ENCODE measurements around the gene SRD5A2.

The SRD5A2 gene, protein sequence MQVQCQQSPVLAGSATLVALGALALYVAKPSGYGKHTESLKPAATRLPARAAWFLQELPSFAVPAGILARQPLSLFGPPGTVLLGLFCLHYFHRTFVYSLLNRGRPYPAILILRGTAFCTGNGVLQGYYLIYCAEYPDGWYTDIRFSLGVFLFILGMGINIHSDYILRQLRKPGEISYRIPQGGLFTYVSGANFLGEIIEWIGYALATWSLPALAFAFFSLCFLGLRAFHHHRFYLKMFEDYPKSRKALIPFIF

DNA sequence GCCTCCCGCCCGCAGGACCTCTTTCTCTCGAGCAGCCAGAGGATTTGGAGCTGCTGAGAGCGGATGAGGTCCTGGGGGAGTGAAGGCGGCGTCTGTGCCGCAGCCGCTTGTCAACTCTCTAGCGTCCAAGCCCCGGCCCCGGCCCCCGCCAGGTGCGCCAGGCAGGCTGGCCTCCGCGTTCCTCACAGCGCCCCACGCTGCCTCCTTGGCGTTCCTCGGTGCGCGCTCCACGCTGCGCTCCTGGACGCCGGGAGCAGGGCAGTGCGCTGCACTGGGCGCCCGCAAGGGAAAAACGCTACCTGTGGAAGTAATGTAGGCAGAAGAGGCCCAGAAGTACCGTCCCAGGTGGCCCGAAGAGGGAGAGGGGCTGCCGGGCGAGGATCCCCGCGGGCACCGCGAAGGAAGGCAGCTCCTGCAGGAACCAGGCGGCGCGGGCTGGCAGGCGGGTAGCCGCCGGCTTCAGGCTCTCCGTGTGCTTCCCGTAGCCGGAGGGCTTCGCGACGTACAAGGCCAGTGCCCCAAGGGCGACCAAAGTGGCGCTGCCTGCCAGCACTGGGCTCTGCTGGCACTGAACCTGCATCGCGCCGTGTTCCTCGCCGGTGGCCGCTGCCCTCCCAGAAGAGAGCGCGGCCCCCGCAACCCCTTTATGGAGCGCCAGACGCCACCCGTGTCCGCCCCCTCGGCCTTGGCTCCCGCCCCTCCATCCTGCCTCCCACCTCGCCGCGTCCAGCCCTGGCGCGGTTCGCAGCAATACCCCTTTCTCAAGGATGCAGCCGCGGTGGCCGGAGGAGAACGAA is at the start of gene SRD5A2:
Gene SRD5A2, minus strand, starts transcription at position 618 of the 797 bp plus-strand sequence. Its CDS starts 38 bp downstream, at position 580.
- DNase-seq, result peak in 2 of 3 experiments; percentile 18 to 22

DNA sequence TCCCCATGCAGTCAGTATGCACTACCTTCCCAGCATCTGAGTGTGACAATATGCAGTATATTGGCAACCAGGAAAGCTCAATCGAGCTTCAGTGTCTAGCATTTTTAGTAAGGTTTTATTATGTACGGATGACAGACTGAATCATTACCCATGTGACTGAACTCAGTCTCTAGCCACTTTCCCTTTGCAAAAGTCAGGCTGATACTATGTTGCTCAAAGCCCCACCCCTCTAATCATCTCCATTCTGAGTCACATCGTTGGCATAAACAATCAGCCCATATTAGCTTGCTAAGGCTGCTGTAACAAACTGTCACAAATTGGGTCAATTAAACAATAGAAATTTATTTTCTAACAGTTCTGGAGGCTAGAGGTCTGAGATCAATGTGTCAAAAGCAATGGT is 25.8 kb upstream of the SRD5A2 start:
- DNase-seq, result no peak

DNA sequence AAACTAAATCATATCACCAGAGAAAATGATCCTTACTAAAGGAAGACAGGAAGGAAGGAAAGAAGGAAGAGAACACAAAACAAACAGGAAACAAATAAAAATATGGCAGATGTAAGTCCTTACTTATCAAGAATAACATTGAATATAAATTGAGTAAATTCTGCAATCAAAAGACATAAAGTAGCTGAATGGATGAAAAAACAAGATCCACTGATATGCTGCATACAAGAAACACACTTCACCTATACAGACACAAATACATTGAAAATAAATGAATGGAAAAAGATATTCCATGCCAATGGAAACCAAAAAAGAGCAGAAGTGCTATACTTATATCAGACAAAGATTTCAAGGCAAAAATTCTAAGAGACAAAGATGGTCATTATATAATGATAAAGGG is 18.0 kb upstream of the SRD5A2 start:
- no peak for DNase-seq

- no peak for DNase-seq
Observed at GRCh38 chr2:31586230-31586629, 5.5 kb upstream of the SRD5A2 start.

GRCh38 chr2:31581124-31581795 is 522 bp upstream of the SRD5A2 start:
- no peak for DNase-seq

DNA sequence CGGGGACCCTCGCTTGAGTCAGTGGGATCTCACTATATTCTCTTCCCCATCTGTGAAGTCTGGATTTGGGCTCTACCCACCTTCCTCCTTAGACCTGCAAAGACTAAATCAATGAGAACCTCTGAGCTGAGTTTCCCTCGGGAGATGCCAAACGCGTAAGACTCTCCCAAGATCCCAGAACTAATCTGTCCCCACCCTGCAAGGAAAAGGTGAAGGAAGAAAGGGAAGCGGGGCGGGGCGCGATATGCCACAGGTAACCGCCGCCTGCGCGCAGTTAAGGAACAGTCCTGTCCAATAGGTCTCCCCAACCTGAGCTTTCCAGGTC is 780 bp downstream of the SRD5A2 start:
- DNase-seq, result no peak

- peak in 2 of 3 experiments; percentile 34 to 75 for DNase-seq
Observed at GRCh38 chr2:31578316-31578715, 2.4 kb downstream of the SRD5A2 start.

- no peak for DNase-seq
Observed at GRCh38 chr2:31577143-31577542, 3.6 kb downstream of the SRD5A2 start.

DNA sequence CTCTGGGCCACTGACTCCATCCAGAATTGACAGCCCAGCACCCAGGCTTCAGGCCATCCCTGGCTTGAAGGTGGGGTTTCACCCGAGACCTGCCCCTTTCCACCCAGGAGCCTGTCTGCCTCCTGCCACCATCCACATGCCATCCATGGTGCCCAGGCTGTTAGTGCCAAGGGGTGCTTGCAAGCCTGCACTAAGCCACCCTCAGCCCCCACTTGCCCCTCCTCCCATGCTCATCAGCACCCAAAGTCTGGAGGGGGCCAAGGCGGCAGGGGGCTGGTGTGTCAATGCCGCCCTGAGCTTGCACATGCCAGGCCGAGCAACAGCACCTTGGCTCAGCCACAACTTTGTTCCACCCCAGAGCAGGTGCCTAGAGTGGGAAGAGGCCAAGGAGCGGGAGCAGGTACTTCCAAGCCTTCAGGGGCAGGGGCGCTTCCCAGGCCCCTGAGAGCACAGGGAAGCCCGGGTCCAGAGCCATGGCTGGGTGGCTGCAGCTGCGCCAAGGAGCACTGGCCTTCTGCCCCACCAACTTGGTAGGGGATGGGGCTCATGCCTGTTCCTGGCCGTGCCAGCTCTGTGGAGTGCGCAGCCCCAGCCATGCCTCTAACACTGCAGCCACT is 12.0 kb downstream of the SRD5A2 start:
- no peak for DNase-seq

- no peak for DNase-seq
Observed at GRCh38 chr2:31567679-31568078, 13.1 kb downstream of the SRD5A2 start.

DNA sequence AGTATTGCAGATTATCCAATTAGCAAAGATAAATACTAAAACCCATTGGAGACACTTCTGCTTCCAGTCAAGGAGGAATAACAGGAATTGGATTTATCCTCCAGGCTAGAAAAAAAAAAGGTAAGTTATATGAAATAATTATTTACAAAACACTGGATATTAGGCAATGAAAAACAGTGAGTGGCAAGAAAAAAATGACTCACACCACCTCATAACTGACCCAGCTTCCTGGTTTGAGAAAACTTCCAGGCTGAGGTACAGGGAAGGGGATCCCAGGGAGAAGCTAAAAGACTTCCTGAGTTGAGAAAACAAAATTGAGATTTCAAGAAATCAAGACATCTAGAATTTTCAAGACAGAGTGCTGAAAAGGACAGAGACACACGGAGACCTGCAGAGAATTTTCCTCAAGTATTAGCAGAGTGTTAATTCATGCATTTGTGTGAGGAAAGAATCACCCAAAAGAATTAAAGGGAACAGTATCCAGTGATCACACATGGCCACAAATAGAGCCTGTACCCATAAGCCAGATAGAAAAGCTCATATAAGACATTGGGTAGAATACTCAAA is 17.4 kb downstream of the SRD5A2 start:
- DNase-seq, result no peak

DNA sequence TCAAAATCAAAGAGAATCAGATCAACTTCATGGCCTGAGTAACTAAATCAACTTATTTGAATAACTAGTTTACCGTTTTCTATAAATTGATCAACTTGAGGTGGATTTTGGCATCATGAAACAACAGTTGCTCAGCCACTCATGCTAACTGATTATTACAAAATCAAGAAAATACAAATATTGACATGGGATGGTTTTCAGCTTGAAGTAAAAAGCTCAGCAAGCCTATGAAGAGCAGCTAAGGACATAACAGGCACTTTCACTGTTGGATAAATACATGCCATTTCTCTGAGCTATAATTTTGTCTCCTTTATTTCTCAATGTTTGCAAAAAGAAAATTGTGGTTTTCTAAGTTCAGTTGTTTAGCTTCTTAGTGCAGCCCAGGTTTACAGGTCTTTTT is 18.9 kb downstream of the SRD5A2 start:
- no peak for DNase-seq

DNA sequence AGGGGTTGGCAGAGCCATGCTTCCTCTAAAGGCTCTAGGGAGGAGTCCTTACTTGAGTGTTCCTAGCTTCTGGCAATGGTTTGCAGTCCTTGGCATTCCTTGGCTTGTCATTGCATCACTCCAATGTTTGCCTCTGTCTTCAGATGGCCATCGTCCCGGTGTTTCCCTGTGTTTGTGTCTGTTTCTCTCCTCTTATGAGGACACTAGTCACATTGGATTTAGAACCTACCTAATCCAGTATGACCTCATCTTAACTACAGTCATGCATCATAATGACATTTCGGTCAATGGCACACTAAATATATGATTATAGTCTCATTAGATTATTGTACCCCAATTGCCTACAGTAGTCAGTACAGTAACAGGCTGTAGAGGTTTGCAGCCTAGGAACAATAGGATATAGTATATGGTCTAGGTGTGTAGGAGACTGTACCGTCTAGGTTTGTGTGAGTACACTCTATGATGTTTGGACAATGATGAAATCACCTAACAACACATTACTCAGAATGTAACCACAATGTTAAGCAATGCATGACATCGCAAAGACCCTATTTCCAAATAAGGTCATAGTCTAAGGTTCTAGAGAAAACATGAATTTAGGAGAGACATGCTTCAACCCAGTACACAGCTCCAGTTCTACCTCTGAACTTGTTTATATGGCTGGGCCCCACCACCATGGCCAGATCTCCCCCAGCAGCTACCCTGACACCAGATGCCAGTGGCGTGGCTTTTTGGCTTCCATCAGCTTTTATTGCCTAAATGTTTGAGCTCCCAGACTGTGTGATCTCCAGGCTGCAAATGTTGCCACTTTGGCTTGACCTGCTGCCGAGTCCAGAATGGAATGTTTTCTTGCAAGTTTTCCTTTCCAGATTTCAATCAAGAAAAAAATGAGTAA is 22.1 kb downstream of the SRD5A2 start:
- no peak for DNase-seq

DNA sequence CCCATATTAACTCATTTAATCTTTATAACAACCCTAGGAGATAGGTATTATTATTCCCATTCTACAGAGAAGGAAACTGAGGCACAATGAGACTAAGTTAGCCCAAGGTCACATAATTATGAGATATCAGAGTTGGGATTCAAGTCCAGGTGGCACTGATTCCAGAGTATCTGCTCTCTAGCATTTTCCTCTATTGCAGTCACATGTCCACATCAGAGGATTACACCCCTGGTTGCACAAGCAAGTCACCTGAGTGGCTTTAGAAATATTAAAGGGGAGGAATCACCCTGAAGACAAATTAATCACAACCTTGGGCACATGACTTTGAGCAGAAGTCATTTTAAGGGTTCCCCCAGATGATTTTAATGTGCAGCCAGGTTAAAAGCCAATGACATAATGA is 23.8 kb downstream of the SRD5A2 start:
- DNase-seq, result no peak

DNA sequence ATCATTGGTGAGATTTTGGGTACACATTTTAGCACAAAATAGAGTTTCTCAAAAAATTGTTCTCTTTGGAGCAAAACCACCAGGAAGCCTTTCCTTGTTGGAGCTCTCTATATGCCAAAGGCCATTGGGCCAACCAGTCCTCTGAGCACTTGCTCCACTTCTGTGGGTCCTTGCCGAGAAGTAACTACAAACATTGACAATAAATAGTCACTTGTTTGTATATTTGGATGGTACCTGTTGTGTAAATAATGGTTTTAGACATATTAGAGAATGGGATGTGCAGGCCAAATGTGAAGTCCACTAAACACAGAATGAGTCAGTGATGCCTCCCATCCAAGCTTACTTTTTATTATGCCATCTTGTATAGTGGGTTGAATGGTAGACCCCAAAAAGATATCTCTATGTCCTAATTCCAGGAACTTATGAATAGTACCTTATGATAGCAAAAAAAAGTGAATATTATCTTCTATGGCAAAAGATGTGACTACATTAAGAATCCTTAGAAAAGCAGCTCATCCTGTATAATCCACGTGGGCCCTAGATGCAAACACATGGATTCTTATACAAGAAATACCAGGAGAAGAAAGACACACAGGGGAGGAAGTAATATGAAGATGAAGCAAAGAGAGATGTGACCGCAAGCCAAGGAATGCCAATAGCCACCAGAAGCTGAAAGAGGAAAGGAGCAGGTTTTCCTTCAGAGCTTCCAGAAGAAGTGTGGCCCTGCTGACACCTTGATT is 24.6 kb downstream of the SRD5A2 start:
- DNase-seq, result no peak

GRCh38 chr2:31553362-31553761 is 27.4 kb downstream of the SRD5A2 start:
- DNase-seq, result no peak

DNA sequence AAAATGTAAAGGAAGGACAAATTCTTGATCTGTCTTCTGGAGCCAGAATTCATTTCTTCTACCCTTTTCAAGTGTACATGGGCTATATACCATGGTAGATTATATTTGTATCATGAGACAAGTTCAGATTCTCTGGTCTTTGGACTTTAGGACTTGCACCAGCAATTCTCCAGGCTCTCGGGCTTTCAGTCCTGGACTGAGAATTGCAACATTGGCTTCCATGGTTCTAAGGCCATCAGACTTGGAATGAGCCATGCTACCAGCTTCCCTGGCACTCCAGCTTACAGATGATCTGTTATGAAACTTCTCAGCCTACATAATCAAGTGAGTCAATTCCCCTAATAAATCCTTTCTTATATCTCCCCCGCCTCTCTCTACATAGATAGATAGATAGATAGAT is 33.3 kb downstream of the SRD5A2 start:
- no peak for DNase-seq

DNA sequence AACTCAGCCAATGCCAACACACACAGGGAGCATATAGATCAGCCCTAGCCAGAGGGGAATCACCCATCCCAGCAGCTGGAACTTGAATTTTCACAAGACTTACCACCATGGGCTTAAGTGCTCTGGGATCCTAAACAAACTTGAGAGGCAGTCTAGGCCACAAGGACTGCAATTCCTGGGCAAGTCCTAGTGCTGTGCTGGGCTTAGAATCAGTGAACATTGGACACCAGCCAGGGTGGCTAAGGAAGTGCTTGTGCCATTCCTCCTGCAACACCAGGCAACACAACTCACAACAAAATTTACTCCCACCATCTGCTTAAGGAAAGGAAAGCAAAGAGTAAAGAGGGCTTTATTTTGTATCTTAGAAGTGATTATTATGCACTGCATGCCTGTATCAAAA is 38.9 kb downstream of the SRD5A2 start:
- DNase-seq, result no peak

GRCh38 chr2:31539505-31539904 is 41.2 kb downstream of the SRD5A2 start:
- DNase-seq, result no peak

DNA sequence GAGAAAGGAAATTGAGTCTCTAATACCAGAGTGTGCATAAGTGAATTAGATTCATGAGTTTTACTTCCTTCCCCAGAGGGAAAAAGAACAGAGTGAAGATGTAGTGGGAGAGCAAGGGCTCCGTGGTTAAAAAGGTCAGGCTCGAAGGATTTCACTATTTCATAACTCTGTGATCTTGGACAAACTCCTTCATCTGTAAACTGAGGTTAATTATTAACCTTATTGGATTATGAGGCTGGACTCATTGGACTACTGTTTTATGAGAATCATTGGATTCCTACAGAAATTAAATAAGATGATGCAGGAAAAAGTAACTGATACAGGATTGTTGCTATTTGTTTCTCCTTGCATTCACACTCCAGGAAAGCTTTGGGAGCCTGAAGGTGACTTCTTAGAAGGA is 45.0 kb downstream of the SRD5A2 start:
- DNase-seq, result no peak

- no peak for DNase-seq
Observed at GRCh38 chr2:31534636-31535035, 46.1 kb downstream of the SRD5A2 start.
